Activated CD4-positive, alpha-beta T cell treated with anti-CD3 and anti-CD28 coated beads for 48 hours (primary cell): ENCODE results near the gene NXT1.
A peak's percentile ranks its signal among the peaks of the same experiment; 100 is the strongest.

Experiments used
- DNase-seq: peaks from one replicate; pipeline ENCODE4 v3.0.0-alpha.2; 2020

Gene NXT1

GRCh38 chr20:23361476-23362391 is 11.1 kb downstream of the NXT1 start, which contains the start of gene GZF1:
Gene GZF1 (plus strand): TSS chr20:23362182. CDS start chr20:23364384, 2,202 bp downstream.
- DNase-seq, result peak; percentile 98

DNA sequence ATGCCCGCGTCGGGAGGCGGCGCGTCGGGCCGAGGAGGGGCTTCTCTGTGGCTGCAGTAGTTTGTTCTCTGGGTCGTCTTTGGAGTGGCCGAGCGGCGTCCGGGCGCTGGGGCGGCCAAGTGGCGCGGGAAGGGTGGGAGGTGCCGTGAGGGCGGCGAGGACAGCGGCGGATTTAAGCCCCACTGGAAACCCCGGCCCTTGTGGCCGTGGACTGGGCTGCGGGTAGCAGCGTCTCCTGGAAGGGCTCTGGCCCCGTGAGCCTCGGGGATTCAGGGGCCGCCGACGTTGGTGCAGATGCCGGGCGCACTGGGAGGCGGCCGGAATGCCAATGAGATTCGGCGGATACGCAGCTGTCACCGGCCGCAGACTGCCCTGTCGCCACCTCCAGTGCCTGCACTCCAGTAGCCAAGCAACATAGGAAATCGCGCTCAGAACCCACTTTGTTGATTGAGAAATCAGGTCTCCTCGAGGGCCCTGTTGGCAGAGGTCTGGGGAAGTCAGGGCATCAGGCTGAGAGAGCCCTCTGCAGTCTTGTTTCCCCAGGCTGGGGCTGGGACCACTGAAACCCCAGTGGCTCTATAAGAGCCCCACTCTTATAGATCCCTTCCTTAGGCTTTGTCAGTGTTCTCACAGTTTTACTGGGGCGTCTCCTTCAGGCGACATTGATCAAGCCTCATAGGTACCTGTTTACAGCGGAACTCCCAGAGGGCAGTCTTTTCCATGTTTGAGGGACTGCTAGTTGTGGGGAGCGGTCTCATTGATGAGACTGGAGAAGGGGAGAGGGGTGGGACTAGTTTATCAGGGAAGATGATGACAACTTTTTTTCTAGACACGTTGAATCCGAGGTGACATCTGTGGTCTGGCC is 12.0 kb downstream of the NXT1 start:
- peak; percentile 36 for DNase-seq

DNA sequence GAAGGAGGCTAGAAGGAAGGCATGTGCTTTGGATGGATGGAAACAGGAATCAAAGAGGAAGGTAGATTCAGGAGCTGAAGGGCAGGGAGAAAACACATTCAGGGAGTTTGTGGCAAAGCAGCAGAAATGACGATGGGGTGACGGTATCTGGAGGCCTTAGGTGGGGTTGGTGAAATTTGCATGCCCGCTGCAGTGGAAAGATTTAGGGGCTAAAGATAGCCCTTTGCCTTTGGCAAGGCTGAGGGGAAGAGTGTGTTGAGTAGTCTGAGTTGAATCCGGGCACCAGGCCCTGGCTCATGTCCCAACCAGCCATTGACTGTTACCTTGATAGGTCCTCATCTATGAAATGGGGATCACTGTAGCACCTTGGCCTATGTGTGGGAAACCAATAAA is 12.7 kb downstream of the NXT1 start:
- DNase-seq, result no peak

DNA sequence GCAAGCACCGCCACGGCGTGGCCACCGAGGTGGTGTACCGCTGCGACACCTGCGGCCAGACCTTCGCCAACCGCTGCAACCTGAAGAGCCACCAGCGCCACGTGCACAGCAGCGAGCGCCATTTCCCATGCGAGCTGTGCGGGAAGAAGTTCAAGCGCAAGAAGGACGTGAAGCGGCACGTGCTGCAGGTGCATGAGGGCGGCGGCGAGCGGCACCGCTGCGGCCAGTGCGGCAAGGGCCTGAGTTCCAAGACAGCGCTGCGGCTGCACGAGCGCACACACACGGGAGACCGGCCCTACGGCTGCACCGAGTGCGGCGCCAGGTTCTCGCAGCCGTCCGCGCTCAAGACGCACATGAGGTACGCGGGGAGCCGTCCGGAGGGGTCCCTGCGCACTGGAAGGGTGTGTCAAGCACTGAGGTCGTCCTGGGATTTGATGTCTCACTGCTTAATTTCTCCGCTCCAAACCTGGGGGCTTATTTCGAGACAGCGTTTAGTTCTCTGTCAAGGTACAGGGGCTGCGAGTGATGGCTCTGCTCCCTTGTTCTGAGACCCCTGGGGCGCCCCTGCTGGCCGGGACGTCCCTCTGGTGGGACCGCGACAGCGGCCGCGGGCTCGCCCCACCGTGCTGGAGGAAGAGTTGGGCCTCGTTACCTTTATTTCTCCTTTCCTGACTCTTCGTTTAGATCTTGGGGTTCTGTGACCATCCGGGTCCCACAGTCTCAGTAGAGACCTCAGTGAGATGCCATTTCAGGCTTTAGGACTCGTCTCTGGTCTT is 15.0 kb downstream of the NXT1 start:
- DNase-seq, result no peak

DNA sequence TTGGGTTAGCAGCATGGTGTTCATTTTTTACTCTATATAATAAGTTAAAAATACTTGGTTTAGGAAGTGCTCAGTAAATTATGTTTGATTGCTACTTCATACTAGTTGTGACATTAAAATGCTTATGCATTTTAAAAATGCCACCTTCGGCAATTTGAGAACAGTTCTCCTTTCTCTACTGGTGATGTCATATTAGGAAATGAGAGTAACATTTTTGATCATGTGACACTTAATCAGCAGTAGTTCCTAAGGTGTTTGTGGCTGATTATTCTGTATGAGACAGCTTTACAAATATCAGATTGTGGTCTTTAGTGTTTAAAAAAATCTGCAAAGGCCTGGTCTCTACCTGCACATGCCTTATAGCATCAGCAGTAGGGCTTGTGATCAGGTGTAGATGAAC is 15.8 kb downstream of the NXT1 start:
- no peak for DNase-seq

DNA sequence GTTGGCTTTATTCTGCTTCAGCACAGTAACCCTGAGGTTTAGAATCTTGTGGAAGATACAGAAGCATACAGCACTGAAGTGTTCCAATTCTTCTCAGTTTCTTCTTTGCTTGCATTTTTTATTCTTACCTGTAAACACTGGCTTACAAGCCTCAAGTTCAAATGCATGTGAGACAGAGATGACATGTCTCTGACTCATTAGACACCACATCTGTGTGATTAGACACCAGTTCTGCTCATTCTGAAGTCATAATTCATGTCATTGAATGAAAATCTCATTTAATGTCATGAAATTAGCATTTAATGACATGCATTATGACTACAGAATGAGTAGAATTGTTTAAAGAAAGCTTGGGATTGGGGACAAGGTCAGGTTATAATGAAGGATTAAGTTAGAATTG is 17.2 kb downstream of the NXT1 start:
- DNase-seq, result no peak

GRCh38 chr20:23368316-23369071 is 17.9 kb downstream of the NXT1 start:
- DNase-seq, result no peak

DNA sequence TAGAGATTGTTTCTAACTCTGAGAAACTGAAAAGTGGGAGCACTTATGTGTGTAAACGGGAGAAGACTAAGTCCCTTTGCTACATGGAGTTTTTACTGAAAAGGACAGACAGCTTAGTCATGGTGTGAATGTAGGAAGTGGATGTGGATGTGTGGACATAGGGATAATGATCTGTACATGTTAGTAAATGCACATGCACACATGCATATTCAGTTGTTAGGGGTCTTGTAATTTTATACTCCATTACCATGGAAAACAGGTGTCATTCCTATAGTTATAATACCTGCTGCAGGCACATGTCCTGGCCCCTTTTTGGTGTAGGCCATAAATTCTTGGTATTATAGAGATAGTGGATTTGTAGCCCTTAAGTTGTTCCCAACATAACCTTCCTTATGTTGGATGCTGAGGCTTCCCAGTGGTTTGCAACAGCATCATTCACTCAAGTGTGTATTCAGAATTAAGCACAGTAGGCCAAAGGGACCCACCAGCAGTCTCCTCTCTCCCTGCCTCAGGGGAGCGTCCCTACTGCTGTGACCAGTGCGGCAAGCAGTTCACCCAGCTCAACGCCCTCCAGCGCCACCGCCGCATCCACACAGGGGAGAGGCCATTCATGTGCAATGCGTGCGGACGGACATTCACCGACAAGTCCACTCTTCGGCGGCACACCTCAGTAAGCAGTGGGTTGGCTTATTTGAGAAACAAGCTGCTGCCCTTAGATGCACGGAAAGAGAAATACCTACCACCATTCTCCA is 18.7 kb downstream of the NXT1 start:
- DNase-seq, result no peak

DNA sequence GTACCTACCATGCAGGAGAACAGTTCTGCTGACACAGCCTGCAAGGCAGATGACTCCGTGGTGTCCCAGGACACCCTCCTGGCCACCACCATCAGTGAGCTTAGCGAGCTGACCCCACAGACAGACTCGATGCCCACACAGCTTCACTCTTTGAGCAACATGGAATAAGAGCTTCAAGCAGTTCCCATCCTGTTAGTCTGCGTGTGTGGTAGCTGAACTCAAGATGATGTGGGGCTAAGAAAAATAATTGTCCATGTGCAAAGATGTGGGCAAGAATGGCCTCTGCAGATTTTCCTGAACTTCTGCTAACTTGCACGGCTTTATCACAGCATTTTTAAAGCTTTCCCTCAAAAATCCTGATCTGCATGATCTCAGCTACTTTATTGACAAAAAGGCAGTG is 19.7 kb downstream of the NXT1 start:
- no peak for DNase-seq

DNA sequence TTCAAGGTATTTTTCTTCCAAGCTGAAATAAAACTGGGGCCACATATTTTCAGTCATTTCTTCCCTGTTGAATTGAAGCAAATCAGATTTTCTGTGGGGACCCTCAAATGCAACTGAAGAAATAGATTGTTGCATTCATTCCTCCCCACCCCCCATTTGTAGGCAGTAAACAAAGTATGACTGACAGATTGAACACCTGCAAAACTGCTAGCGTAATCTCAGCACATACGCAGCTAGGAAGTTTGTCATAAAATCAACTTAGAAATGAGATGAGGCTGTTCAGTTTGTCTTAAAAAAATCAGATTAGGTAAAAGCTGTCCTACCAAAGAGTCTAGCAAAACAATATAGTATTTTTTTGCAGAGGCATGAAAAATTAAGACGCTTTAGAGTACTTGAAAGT is 20.3 kb downstream of the NXT1 start:
- no peak for DNase-seq

DNA sequence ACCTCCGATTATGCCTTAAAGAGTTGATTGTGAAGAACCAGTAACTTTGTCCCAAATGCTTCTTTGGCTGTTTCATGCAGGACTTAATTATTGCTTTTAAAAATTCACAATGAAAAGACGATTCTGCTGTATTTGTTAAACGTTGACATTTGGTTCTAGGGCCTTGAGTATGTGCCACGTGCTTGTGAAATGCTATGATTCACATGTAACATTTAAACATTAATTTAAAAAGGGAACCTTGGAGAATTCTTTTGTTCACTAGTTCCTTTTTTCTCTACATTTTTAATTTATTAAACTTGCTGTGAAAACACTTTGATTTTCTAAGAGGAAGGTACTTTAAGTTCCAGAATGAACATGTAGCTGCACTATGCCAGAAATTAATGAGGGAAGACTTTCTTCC is 20.9 kb downstream of the NXT1 start:
- no peak for DNase-seq

DNA sequence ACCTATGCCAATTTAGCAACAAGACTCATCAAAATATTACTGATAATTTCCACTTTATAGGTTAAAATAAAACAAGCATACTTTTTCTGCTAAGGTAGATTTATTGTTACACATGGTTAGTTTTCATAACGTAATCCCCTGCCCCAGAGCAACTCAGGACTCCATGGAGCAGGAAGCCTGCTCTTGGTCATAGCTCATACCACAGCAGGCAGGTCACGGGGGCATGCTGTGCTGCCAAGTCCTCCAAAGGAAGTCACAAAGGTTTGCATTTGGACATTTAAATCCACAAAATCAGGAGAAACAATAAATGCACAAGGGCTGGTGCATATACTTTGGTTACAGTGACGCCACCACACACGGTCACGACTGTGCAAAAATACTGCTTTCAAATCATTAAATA is 23.9 kb downstream of the NXT1 start:
- DNase-seq, result no peak

DNA sequence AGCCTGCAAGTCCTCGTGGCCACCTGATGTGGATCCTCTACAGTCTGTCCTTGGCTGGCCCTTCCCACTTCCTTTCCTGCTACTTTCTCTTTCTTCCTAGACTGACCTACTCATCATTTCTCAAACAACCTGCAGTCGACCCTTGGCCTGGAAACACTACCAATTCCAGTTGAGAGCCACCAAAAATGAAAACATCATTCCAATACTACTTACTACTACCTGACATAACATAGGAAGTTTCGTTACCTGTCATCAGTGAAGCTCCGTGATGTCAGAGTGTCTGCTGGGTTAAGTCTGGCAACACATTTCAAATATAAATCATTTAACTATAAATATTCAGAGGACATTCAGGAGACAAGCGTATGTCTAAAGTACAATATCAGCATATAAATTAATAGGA is 25.2 kb downstream of the NXT1 start:
- DNase-seq, result no peak

GRCh38 chr20:23379772-23380171 is 29.2 kb downstream of the NXT1 start:
- DNase-seq, result no peak

GRCh38 chr20:23381876-23382275 is 31.3 kb downstream of the NXT1 start:
- DNase-seq, result no peak

- no peak for DNase-seq
Measured at GRCh38 chr20:23386304-23387117, 35.9 kb downstream of the NXT1 start.

- no peak for DNase-seq
Measured at GRCh38 chr20:23387118-23387443, 36.5 kb downstream of the NXT1 start.

GRCh38 chr20:23390091-23390774 is 39.6 kb downstream of the NXT1 start:
- DNase-seq, result no peak

DNA sequence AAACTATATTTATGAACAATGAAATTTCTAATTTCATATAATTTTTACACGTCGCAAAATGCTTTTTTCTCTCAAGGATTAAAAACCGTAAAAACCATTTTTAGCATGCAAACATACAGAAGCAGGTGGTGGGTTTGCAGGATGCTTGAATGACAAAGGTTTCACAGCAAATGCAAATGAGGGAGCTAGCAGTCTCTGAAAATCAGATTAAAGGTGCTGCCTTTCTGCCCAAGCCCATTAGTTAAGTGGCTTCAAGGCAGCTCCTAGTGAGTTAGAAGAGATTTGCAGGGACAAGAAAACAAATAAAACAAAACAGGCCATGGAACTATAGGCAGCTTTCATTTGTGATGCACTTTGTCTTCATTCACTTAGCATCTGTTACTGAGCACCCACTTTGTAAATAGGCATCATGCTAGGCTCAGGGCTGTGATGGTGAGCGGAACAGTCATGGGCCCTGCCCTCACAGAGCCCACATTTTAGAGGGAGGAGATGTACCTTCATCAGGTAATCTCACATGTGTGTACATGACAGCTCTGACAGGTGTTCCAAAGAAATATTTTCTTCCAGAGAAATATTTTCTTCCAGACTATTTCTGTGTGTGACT is 41.2 kb downstream of the NXT1 start:
- no peak for DNase-seq
